GM18526 (cell line): ENCODE results near the gene IGFBP1.

Source experiments
- POLR2A ChIP-seq: IDR thresholded peaks from 3 replicates; pipeline ENCODE4 v1.6.1; 2011; ENCODE audit not compliant: insufficient read length; ENCODE audit errors: extremely low read depth

IGFBP1 gene

GRCh38 chr7:45893996-45894664, 5.8 kb downstream of the IGFBP1 start:
- TF ChIP-seq POLR2A = no peak

GRCh38 chr7:45894665-45895062, 6.4 kb downstream of the IGFBP1 start:
- TF ChIP-seq POLR2A = no peak

- TF ChIP-seq POLR2A = no peak
These were observed 8.9 kb downstream of the IGFBP1 start for GRCh38 chr7:45897042-45897690.

GRCh38 chr7:45898222-45898621, 9.9 kb downstream of the IGFBP1 start:
- no peak for TF ChIP-seq POLR2A

GRCh38 chr7:45901566-45901965, 13.3 kb downstream of the IGFBP1 start:
- TF ChIP-seq POLR2A = no peak

- no peak for TF ChIP-seq POLR2A
These were observed 14.5 kb downstream of the IGFBP1 start for GRCh38 chr7:45902820-45903219.

- no peak for TF ChIP-seq POLR2A
These were observed 21.3 kb downstream of the IGFBP1 start for GRCh38 chr7:45909561-45909960.

GRCh38 chr7:45910855-45911254, 22.6 kb downstream of the IGFBP1 start:
- no peak for TF ChIP-seq POLR2A

- no peak for TF ChIP-seq POLR2A
These were observed 23.0 kb downstream of the IGFBP1 start for GRCh38 chr7:45911311-45911710.

GRCh38 chr7:45912972-45913371, 24.7 kb downstream of the IGFBP1 start:
- TF ChIP-seq POLR2A = no peak

- TF ChIP-seq POLR2A = no peak
These were observed 26.6 kb downstream of the IGFBP1 start for GRCh38 chr7:45914911-45915310.

- no peak for TF ChIP-seq POLR2A
These were observed 27.3 kb downstream of the IGFBP1 start for GRCh38 chr7:45915606-45916005.

GRCh38 chr7:45917064-45917463, 28.8 kb downstream of the IGFBP1 start:
- no peak for TF ChIP-seq POLR2A

- TF ChIP-seq POLR2A = no peak
These were observed 29.4 kb downstream of the IGFBP1 start for GRCh38 chr7:45917658-45918057.

GRCh38 chr7:45918556-45918955, 30.3 kb downstream of the IGFBP1 start:
- no peak for TF ChIP-seq POLR2A

GRCh38 chr7:45919231-45919784, 31.0 kb downstream of the IGFBP1 start:
- TF ChIP-seq POLR2A = no peak
